Measurements from ENCODE around the gene CCNE1. TPM values are rescaled to one million over a fixed set of nuclear protein-coding genes. Genes with fewer than 3 reads are reported as not detected.

The CCNE1 gene
- total and polyA plus RNA-seq, 2 of the 13 experiments (the other 11 are each of a cell fraction or from before 2014, with no cell fraction given): 16.0 to 50.6 TPM

- Histone ChIP-seq H3K79me2 (ENCODE audit: insufficient read depth, low read length) (no peaks in the 10 kb centered on the region), H3K36me3 (replicated peaks in 1 of 2; ENCODE audit: control insufficient read depth in 1 of 2, insufficient read depth in 2 of 2, low read length in 2 of 2) (no peaks in the 10 kb centered on the region), H3K9ac (ENCODE audit: insufficient read depth, low read depth, low read length) (no peak overlapping the region), H3K9me3 (ENCODE audit: low read length) (no peaks in the 10 kb centered on the region), H3K27ac (ENCODE audit: extremely low read length, insufficient read depth, low read length) (no peak overlapping the region), H3K4me3 (replicated peaks in 1 of 3; ENCODE audit: insufficient read depth in 1 of 3, low read depth in 2 of 3, low read length in 3 of 3) (no peak overlapping the region), H4K20me1 (ENCODE audit: insufficient read depth, low read length) (no peaks in the 10 kb centered on the region), H3K4me2 (ENCODE audit: low read depth, low read length) (no peak overlapping the region; the same call in 1 of the 2 replicates), H3K4me1 (ENCODE audit: insufficient read depth, low read length) (no peaks in the 10 kb centered on the region), H3K27me3 (ENCODE audit: control insufficient read depth in 1 of 2, insufficient read depth in 2 of 2, low read length in 2 of 2) (peaks cover 3 to 4% of the 10 kb centered on the region in 2 experiments; a peak in 3 of 5 replicates), H2AFZ (ENCODE audit: low read length) (no peak overlapping the region)
- no peak for TF ChIP-seq ZNF703 (CRISPR knock-in tag; IDR thresholded peaks at IDR 0.05; ENCODE audit: borderline replicate concordance)
- TF ChIP-seq, protein P1, sequence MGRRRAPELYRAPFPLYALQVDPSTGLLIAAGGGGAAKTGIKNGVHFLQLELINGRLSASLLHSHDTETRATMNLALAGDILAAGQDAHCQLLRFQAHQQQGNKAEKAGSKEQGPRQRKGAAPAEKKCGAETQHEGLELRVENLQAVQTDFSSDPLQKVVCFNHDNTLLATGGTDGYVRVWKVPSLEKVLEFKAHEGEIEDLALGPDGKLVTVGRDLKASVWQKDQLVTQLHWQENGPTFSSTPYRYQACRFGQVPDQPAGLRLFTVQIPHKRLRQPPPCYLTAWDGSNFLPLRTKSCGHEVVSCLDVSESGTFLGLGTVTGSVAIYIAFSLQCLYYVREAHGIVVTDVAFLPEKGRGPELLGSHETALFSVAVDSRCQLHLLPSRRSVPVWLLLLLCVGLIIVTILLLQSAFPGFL (CRISPR knock-in tag; IDR thresholded peaks at IDR 0.05): no peak
- no peak for TF ChIP-seq ZNF629 (CRISPR knock-in tag; conservative IDR thresholded peaks at IDR 0.05)
- no peak for TF ChIP-seq ADNP (CRISPR knock-in tag; IDR thresholded peaks at IDR 0.05)
- no peak for TF ChIP-seq MYPOP (CRISPR knock-in tag; IDR thresholded peaks at IDR 0.05)
- TF ChIP-seq ZNF460 (CRISPR knock-in tag; IDR thresholded peaks at IDR 0.05; ENCODE audit: borderline replicate concordance): no peak
- TF ChIP-seq PCBP2 (optimal IDR thresholded peaks at IDR 0.05; ENCODE audit: low read depth, low read length, poor library complexity, severe bottlenecking): no peak
- TF ChIP-seq ZNF670 (CRISPR knock-in tag; IDR thresholded peaks at IDR 0.05; ENCODE audit: borderline replicate concordance): no peak
- TF ChIP-seq ZNF235 (CRISPR knock-in tag; IDR thresholded peaks at IDR 0.05; ENCODE audit: borderline replicate concordance): no peak
- no peak for TF ChIP-seq NFE2L1 (CRISPR knock-in tag; IDR thresholded peaks at IDR 0.05; ENCODE audit: borderline replicate concordance)
- no peak for TF ChIP-seq PAF1 (CRISPR knock-in tag; IDR thresholded peaks at IDR 0.05)
- TF ChIP-seq, protein P2, sequence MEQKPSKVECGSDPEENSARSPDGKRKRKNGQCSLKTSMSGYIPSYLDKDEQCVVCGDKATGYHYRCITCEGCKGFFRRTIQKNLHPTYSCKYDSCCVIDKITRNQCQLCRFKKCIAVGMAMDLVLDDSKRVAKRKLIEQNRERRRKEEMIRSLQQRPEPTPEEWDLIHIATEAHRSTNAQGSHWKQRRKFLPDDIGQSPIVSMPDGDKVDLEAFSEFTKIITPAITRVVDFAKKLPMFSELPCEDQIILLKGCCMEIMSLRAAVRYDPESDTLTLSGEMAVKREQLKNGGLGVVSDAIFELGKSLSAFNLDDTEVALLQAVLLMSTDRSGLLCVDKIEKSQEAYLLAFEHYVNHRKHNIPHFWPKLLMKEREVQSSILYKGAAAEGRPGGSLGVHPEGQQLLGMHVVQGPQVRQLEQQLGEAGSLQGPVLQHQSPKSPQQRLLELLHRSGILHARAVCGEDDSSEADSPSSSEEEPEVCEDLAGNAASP (CRISPR knock-in tag; IDR thresholded peaks at IDR 0.05; ENCODE audit: borderline replicate concordance): no peak
- TF ChIP-seq SOX6 (IDR thresholded peaks at IDR 0.05): no peak
- TF ChIP-seq SOX6 (CRISPR knock-in tag; IDR thresholded peaks at IDR 0.05): no peak
- no peak for TF ChIP-seq ZNF546 (CRISPR knock-in tag; conservative IDR thresholded peaks at IDR 0.05)
- TF ChIP-seq ZFP36 (IDR thresholded peaks at IDR 0.05; ENCODE audit: borderline replicate concordance, low read depth, low read length, partially characterized antibody): no peak
- no peak for TF ChIP-seq SATB2 (CRISPR knock-in tag; IDR thresholded peaks at IDR 0.05)
- no peak for TF ChIP-seq ZNF10 (CRISPR knock-in tag; IDR thresholded peaks at IDR 0.05; ENCODE audit: borderline replicate concordance, low read depth)
- FAIRE-seq (no peak), ATAC-seq (no peak; the same call in 2 of the 3 replicates), DNase-seq (ENCODE audit: low spot score) (no peak)
- POLR2A ChIA-PET: no interaction called here
- 54% methylated on average over 23 of the region's 33 CpGs for WGBS (ENCODE audit: low lambda C conversion rate)
- in situ Hi-C loops (cut with HindIII; ENCODE audit: extremely low pct_ligation_motif_present, low pct_unique_long_range_greater_than_20kb) (no loop called here), intact Hi-C loops (cut with micrococcal nuclease; ENCODE audit: unreplicated experiment) (no loop called here)
- CTCF ChIA-PET (ENCODE audit: low intra/inter-chr PET ratio, low total read pairs): no interaction called here
- BruUV-seq (replicated peaks): no TSS peak
These were observed 30.2 kb upstream of the CCNE1 start for GRCh38 chr19:29781386-29782259.
